HG03378 (cell line): ENCODE measurements around the gene KCNS3.
"Not testable (repeated sequence)": the region's sequence is repeated elsewhere in the genome, so short reads cannot be mapped to it uniquely, and the experiment has no call there.

Source experiments
- ATAC-seq: cut with Tn5 transposase; IDR thresholded peaks from one replicate; pipeline ENCODE4 v1.9.1; 2021; ENCODE audit warnings: mild to moderate bottlenecking, moderate library complexity; ENCODE audit not compliant: unreplicated experiment

KCNS3 gene

GRCh38 chr2:17936599-17936998, 58.1 kb downstream of the KCNS3 start:
- no peak for ATAC-seq

DNA sequence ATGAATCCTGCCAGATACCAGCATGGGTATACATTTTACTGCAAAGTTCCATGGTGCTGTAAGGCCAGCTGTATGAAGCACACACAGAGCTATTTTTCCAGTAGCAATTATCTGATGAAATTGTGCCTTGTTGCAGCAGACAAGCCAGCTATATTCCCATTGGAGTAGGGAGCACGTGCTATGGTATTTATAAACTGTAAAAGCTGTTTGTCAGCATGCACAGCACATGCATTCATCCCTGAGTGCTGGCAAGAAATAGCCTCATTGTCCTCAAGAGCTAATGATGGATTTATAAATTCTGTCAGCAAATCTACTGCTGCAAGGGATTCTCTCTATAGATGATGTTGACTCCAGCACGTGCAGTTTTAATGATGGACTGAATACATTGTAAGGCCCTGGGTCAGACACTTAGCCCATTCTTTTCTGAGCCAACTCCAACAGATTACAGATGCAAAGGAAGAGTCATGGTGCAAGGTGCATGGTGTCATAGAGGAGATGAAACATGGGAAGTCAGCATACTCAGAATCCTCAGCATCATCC, 61.7 kb downstream of the KCNS3 start:
- ATAC-seq: no peak

GRCh38 chr2:17943444-17943843, 65.0 kb downstream of the KCNS3 start:
- ATAC-seq: no peak

GRCh38 chr2:17947113-17947512, 68.6 kb downstream of the KCNS3 start:
- ATAC-seq: no peak

- no peak for ATAC-seq
Measured at GRCh38 chr2:17950006-17950405, 71.5 kb downstream of the KCNS3 start.

DNA sequence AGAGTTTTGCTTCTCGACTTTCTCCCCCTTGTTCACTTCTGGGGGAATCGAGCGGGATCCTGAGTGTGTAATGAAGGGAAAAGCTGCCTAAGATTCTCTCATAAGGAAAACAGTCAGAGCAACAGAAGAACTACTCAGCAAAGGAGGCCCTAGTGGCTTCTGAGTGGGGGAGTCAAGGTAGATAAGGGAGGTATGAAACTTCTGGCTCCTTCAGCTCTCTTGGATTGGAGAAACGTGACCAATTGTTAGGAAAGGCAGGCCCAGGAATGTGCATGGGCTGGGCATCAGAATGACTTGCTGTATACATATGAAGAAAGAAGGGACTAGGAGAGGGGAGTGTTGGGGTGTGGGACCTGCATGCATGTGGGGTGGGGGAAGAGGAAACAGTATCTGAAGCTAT, 73.1 kb downstream of the KCNS3 start:
- no peak for ATAC-seq

GRCh38 chr2:17958466-17959092, 80.1 kb downstream of the KCNS3 start:
- no peak for ATAC-seq

DNA sequence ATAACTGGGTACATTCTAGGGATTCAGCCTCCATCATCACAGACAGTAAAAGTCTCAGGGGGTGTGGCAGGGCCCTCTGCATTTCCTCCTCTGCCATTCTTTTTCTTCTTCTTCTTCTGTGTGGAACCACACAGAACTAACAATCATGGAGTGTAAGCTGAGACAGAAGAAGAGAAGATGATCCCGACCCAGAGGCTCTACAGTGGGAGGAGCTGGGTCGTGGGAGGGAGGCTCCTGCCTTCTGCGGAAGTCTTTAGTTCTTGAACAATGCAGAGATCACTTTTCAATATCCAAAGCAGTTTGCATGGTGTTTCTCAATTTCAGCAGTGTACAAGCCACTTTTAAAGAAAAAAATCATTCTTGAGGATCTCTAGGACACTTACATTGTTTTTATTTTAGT, 80.9 kb downstream of the KCNS3 start:
- ATAC-seq: no peak

DNA sequence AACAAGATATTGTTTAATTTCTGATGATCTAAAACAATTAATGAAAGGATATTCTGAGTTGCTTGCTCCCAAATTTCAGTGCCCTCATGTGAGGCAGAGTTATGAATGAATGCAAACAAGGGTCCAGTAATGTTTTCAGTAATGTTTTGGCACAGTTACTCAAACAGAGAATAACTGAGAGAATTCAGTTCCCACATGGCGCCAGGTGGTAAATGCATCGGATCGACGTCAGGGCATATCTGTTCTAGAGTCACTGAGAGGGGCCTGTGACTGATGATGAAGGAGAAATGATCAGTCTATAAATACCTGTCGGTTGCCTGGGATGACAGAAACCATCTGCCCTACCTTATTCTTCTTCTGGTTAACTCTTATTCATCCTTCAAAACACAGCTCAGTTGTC, 81.4 kb downstream of the KCNS3 start:
- ATAC-seq: no peak

DNA sequence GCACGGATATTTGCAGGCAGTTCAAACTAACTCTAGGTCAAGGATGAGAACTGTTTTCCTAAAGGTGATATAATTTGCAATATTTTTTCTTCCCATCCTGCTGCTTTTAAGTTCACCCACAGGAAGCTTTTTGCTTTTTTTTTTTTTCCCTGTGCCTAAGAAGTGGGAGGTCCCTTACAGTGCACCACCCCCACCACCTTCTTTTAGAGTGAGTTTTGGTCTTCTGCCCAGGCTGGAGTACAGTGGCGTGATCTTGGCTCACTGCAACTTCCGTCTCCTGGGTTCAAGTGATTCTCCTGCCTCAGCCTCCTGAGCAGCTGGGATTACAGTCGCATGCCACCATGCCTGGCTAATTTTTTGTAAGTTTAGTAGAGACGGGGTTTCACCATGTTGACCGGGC, 82.5 kb downstream of the KCNS3 start:
- ATAC-seq: no peak

- no peak for ATAC-seq
Measured at GRCh38 chr2:17961789-17962188, 83.3 kb downstream of the KCNS3 start.

GRCh38 chr2:17962876-17963275, 84.4 kb downstream of the KCNS3 start:
- ATAC-seq: no peak

DNA sequence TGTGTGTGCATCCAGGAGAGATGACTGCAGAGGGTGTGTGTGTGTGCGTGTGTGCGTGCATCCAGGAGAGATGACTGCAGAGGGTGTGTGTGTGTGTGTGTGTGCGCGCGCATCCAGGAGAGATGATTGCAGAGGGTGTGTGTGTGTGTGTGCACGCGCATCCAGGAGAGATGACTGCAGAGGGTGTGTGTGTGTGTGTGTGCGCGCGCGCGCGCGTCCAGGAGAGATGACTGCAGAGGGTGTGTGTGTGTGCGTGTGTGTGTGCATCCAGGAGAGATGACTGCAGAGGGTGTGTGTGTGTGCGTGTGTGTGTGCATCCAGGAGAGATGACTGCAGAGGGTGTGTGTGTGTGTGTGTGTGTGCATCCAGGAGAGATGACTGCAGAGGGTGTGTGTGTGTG, 85.1 kb downstream of the KCNS3 start:
- not testable (repeated sequence) for ATAC-seq

- no peak for ATAC-seq
Measured at GRCh38 chr2:17965196-17965595, 86.7 kb downstream of the KCNS3 start.

GRCh38 chr2:17966798-17967197, 88.3 kb downstream of the KCNS3 start:
- ATAC-seq: no peak

DNA sequence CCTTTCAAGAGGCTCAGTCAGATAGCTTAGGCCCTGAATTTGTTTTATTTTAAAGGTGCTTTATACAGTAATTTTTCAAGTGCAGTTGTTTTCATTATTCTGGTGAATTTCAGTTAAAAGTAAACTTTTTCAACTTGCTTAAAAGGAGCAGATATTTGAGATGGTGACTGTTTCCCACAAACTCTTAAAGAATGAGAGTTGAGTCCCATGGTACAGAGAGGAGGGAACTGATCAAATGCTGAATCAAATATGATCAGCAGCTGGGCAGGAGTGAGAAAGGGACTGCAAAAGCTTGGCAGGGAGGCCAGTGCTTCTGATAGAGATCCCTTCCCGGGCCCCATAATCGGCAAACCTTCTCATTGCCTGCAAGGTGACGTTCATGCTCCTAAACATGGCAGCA, 91.2 kb downstream of the KCNS3 start:
- no peak for ATAC-seq

- no peak for ATAC-seq
Measured at GRCh38 chr2:17971531-17972125, 93.2 kb downstream of the KCNS3 start.

DNA sequence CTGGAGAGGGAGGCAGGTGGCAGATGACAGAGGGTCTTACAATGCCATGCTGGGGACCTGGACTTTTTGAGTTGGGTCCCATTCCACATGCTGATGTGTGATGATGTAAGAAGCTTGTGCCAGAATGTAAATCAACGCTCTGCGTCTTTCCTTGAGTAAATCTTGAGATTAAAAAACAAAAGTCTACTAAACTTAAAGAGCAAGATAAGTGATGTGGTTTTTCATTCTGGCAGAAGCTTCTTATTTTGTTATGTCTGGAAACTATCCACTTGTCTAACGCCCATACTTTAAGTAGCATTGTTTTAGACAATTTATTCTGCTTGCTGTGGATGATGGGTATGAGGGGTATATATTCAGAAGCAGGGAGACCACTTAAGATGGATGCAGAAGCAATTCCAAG, 94.5 kb downstream of the KCNS3 start:
- ATAC-seq: no peak

- ATAC-seq: no peak
Measured at GRCh38 chr2:17975401-17975800, 96.9 kb downstream of the KCNS3 start.

- ATAC-seq: no peak
Measured at GRCh38 chr2:17976871-17977746, 98.6 kb downstream of the KCNS3 start.

GRCh38 chr2:17979707-17980106, 101.2 kb downstream of the KCNS3 start:
- no peak for ATAC-seq

- ATAC-seq: no peak
Measured at GRCh38 chr2:17981936-17982335, 103.5 kb downstream of the KCNS3 start.
